Raji (cell line): ENCODE results near the gene ADAMTS4.

Source experiments
- POLR2A ChIP-seq: IDR thresholded peaks from 2 replicates; pipeline ENCODE4 v1.6.1; 2011; ENCODE audit warnings: low read depth, low read length, control low read depth; ENCODE audit not compliant: insufficient read depth

ADAMTS4 gene

GRCh38 chr1:161223805-161224694 is 25.2 kb upstream of the ADAMTS4 start:
- no peak for TF ChIP-seq POLR2A

GRCh38 chr1:161222175-161223019 is 23.5 kb upstream of the ADAMTS4 start:
- TF ChIP-seq POLR2A: no peak

DNA sequence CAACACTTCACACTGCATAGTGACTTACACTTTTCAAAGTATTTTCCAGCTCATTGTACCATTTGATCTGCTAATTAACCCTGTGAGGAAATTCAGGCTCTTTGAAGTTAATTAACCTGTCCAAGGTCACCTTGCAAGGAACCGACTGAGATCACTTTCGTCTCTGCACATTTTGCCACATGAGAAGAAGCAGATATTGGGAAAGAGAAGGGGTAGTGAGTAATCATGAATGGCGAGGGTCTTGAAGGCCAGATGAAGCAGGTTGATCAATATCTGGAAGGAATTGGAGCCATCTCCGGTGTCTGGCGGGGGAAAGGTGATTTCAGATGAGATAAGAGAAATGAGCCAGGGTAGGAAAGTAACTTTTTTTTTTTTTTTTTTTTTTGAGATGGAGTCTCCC is 21.1 kb upstream of the ADAMTS4 start:
- no peak for TF ChIP-seq POLR2A

GRCh38 chr1:161219078-161219892 is 20.4 kb upstream of the ADAMTS4 start:
- TF ChIP-seq POLR2A: no peak

- TF ChIP-seq POLR2A: no peak
Measured at GRCh38 chr1:161218301-161219077, 19.6 kb upstream of the ADAMTS4 start.

DNA sequence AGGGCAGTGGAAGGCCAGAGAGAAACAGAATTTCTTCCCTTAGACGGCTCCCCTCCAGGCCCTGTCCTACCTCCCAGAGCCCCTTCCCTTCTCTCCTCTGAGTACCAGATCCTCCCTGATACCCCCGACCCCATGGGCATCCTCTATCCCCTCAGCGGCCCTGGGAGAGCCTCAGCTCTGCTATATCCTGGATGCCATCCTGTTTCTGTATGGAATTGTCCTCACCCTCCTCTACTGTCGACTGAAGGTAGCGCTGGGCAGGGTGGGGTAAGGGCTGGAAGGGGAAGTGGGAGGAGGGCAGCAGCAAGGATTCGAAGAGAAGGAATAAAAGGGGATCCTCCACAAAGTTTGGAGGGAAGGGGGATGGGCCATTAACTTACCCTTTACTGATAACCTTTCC is 19.0 kb upstream of the ADAMTS4 start:
- TF ChIP-seq POLR2A: no peak

GRCh38 chr1:161216945-161217712 is 18.3 kb upstream of the ADAMTS4 start:
- TF ChIP-seq POLR2A: no peak

DNA sequence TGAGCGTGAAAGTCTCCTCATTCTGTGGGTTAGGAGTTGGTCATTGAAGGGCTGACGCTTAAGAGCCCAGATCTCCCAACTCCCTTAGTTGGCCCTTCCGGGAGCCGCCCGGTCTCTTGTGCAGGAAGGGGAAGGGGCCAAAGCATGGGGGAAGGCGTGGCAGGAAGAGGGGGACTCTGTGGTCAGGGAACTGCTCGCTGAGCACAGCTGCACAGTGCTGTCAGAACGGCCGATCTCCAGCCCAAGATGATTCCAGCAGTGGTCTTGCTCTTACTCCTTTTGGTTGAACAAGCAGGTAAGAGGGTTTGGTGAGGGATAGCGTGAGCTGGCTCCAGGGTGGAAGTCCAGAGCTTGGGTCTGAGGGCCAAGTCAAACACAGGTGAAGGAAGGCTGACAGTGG is 16.2 kb upstream of the ADAMTS4 start, which contains the start of gene FCER1G:
Gene FCER1G, plus strand, starts transcription at position 220 of the 400 bp plus-strand sequence. Its CDS starts 27 bp downstream, at position 247.
- TF ChIP-seq POLR2A: no peak

GRCh38 chr1:161214369-161214768 is 15.5 kb upstream of the ADAMTS4 start:
- TF ChIP-seq POLR2A: no peak

- no peak for TF ChIP-seq POLR2A
Measured at GRCh38 chr1:161209790-161210409, 11.0 kb upstream of the ADAMTS4 start.

DNA sequence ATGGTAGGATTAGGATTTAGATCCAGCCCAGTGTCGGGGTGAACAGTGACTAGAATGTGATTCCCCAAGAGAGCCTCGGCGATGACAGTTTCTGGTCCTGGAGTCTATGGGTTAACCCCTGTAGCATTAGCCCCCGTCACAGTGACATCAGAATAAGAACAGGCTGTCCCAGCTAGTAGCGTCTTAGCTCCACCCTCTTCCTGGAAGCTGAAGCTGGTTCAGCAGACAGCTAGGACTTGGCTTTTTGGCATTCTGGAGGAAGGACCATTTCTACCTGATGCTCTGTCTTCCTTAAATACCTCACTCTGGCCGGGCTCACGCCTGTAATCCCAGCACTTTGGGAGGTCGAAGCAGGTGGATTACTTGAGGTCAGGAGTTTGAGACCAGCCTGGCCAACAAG is 8.3 kb upstream of the ADAMTS4 start:
- TF ChIP-seq POLR2A: no peak

- TF ChIP-seq POLR2A: no peak
Measured at GRCh38 chr1:161206411-161207140, 7.7 kb upstream of the ADAMTS4 start.
